ENCODE measurements around the gene ABCA1. TPM values are rescaled to one million over a fixed set of nuclear protein-coding genes. Genes with fewer than 3 reads are reported as not detected.

The ABCA1 gene
- total and polyA plus RNA-seq, 2 of the 13 experiments (the other 11 are each of a cell fraction or from before 2014, with no cell fraction given), result 26.8 to 63.8 TPM

DNA sequence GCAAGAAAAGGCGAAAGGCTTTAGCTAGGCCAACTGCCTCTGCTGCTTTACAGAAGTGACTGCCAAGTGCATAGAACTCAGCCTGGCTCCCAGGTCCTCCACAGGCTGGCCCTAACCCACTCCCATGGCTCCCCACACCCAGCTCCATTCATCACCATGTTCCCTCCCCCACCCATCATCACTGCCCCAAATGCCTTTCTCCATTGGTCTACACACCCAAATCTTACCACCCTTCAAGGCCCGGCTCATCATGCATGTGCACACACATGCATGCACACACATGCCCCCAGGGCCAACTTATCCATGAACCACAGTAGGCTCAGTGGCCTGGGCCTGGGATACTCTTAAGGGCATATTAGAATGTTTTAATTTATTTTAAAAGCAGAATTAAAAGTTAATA is 44.8 kb downstream of the ABCA1 start:
- Histone ChIP-seq H3K4me3 (replicated peaks in 1 of 3; ENCODE audit: insufficient read depth in 1 of 3, low read depth in 2 of 3, low read length in 3 of 3) (no peak overlapping the region), H3K27ac (ENCODE audit: extremely low read length, insufficient read depth, low read length) (peak overlapping the region; percentile 33), H3K79me2 (ENCODE audit: insufficient read depth, low read length) (peaks cover 80% of the 10 kb centered on the region), H4K20me1 (ENCODE audit: insufficient read depth, low read length) (peaks cover 2% of the 10 kb centered on the region; the same call in 1 of the 2 replicates), H3K9ac (ENCODE audit: insufficient read depth, low read depth, low read length) (no peak overlapping the region), H2AFZ (ENCODE audit: low read length) (no peak overlapping the region), H3K9me3 (ENCODE audit: low read length) (no peaks in the 10 kb centered on the region), H3K4me2 (ENCODE audit: low read depth, low read length) (no peak overlapping the region), H3K36me3 (replicated peaks in 1 of 2; ENCODE audit: control insufficient read depth in 1 of 2, insufficient read depth in 2 of 2, low read length in 2 of 2) (peaks cover 23 to 69% of the 10 kb centered on the region in 2 experiments), H3K27me3 (ENCODE audit: control insufficient read depth in 1 of 2, insufficient read depth in 2 of 2, low read length in 2 of 2) (no peaks in the 10 kb centered on the region), H3K4me1 (ENCODE audit: insufficient read depth, low read length) (peaks cover 88% of the 10 kb centered on the region)
- in situ Hi-C loops (cut with HindIII; ENCODE audit: extremely low pct_ligation_motif_present, low pct_unique_long_range_greater_than_20kb) (no loop called here), intact Hi-C loops (cut with micrococcal nuclease; ENCODE audit: unreplicated experiment) (no loop called here)
- POLR2A ChIA-PET, result no interaction called here
- no peak for ATAC-seq
- CTCF ChIA-PET (ENCODE audit: low intra/inter-chr PET ratio, low total read pairs), result no interaction called here
- TF ChIP-seq POLR2A (IDR thresholded peaks at IDR 0.05; ENCODE audit: insufficient read depth in 1 of 2, low read depth in 2 of 2, low read length in 2 of 2) (peak in 1 of 2 experiments; percentile 26; a peak in 1 of 4 replicates), ZNF446 (CRISPR knock-in tag; IDR thresholded peaks at IDR 0.05) (no peak)
- no TSS peak for BruUV-seq (replicated peaks)
- DNase-seq (ENCODE audit: low spot score), result no peak
- 91% methylated on average over 2 of the region's 2 CpGs for WGBS (ENCODE audit: low lambda C conversion rate)
- FAIRE-seq, result no peak

DNA sequence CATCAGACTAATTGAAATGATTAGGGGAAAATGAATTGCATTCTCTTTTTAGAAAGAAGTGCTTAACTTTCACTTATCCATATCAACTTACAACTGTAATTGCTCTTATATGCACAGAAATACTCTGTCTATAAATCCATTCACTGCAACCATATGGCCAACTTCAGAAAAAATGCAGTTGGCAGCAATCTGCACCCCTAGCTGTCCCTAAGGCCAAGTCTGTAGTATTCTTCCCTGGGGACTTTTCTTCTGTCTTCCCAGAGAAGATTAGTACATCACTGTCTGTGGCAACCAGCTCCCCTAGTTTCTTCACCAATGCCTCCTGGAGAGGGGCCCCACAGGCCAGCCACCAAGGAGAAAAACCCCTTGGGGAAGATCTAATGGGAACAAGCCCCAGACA is 45.4 kb downstream of the ABCA1 start:
- POLR2A ChIA-PET, result interaction anchor here (0.7 kb wide), 1 partner anchor 18 kb away, joined by 4 read pairs; no protein-coding TSS in a partner anchor

More for the DNA sequence above, 45.4 kb downstream of the ABCA1 start:
- peaks cover 2% of the 10 kb centered on the region; the same call in 1 of the 2 replicates for H4K20me1 ChIP-seq (ENCODE audit: insufficient read depth, low read length)
- no peak overlapping the region for H3K9ac ChIP-seq (ENCODE audit: insufficient read depth, low read depth, low read length)
- no peak for TF ChIP-seq TCF12 (IDR thresholded peaks at IDR 0.05)
- TF ChIP-seq TCF12 (CRISPR knock-in tag; IDR thresholded peaks at IDR 0.05), result no peak
- no peak for TF ChIP-seq ZSCAN21 (CRISPR knock-in tag; IDR thresholded peaks at IDR 0.05; ENCODE audit: borderline replicate concordance)
- TF ChIP-seq ZNF564 (CRISPR knock-in tag; IDR thresholded peaks at IDR 0.05), result no peak
- TF ChIP-seq ZBTB3 (CRISPR knock-in tag; IDR thresholded peaks at IDR 0.05; ENCODE audit: borderline replicate concordance, low read depth), result no peak
- TF ChIP-seq ZMYM3 (CRISPR knock-in tag; IDR thresholded peaks at IDR 0.05), result no peak
- TF ChIP-seq SMC3 (IDR thresholded peaks at IDR 0.05; ENCODE audit: low read length), result no peak
- TF ChIP-seq SNAI1 (CRISPR knock-in tag; IDR thresholded peaks at IDR 0.05; ENCODE audit: borderline replicate concordance), result no peak
- H3K36me3 ChIP-seq (replicated peaks in 1 of 2; ENCODE audit: control insufficient read depth in 1 of 2, insufficient read depth in 2 of 2, low read length in 2 of 2), result peaks cover 27 to 70% of the 10 kb centered on the region in 2 experiments
- BruUV-seq (replicated peaks), result no TSS peak
- no peaks in the 10 kb centered on the region for H3K9me3 ChIP-seq (ENCODE audit: low read length)
- no peak overlapping the region for H3K4me2 ChIP-seq (ENCODE audit: low read depth, low read length)
- no peaks in the 10 kb centered on the region for H3K27me3 ChIP-seq (ENCODE audit: control insufficient read depth in 1 of 2, insufficient read depth in 2 of 2, low read length in 2 of 2)
- CTCF ChIA-PET (ENCODE audit: low intra/inter-chr PET ratio, low total read pairs), result no interaction called here
- H3K79me2 ChIP-seq (ENCODE audit: insufficient read depth, low read length), result peaks cover 80% of the 10 kb centered on the region
- H3K4me1 ChIP-seq (ENCODE audit: insufficient read depth, low read length), result peaks cover 88% of the 10 kb centered on the region
- H3K27ac ChIP-seq (ENCODE audit: extremely low read length, insufficient read depth, low read length), result peak overlapping the region; percentile 33
- DNase-seq (ENCODE audit: low spot score), result no peak
- in situ Hi-C loops (cut with HindIII; ENCODE audit: extremely low pct_ligation_motif_present, low pct_unique_long_range_greater_than_20kb), result no loop called here
- intact Hi-C loops (cut with micrococcal nuclease; ENCODE audit: unreplicated experiment), result no loop called here
- ATAC-seq, result no peak
- FAIRE-seq, result no peak
- no peak overlapping the region for H2AFZ ChIP-seq (ENCODE audit: low read length)
- H3K4me3 ChIP-seq (replicated peaks in 1 of 3; ENCODE audit: insufficient read depth in 1 of 3, low read depth in 2 of 3, low read length in 3 of 3), result no peak overlapping the region
